Measurements from ENCODE around the gene HOXC10.

Gene HOXC10

GRCh38 chr12:53991077-53991460 is 6.1 kb downstream of the HOXC10 start:
- no peak for DNase-seq (ENCODE audit: low read depth, low spot score)

DNA sequence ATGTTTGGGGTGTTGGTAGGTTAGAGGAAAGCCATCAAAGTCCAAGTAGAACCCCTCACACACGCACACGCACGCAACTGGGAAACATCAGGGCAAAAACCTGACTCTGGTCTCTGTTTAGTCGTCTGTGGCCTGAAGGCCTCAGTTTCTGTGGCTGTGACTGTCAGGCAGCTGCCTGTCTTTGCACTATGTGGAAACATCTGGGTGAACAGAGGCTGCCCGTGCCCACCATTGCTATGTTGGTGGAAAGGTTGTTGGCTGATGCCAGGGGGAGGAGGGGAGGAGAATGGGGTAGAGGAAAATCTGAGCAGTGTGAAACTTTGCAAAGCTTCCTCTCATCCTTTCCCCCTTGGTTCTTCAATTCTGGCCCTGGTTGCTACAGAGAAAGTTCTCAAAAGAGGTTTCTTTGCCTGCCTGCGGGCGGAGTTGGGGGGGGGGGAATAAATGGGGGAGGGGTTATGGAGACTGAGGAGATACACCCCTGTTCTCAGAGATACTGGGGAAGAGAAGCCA is 7.5 kb downstream of the HOXC10 start:
- no peak for DNase-seq (ENCODE audit: low read depth, low spot score)

GRCh38 chr12:53993162-53994008 is 8.4 kb downstream of the HOXC10 start:
- no peak for DNase-seq (ENCODE audit: low read depth, low spot score)

DNA sequence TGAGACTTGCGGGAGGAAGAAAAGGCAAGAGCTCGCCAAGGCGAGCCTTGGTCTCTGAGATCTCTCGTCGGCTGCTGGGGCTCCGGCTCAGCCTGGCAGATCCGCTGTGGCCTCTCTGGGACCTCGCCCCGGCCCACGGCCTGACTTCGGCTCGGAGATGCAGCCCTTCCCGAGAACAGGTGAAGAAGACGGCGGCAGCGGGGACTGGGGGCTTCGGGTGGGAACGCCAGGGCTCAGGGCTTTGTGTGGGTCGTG is 9.0 kb downstream of the HOXC10 start:
- DNase-seq (ENCODE audit: low read depth, low spot score) = no peak

DNA sequence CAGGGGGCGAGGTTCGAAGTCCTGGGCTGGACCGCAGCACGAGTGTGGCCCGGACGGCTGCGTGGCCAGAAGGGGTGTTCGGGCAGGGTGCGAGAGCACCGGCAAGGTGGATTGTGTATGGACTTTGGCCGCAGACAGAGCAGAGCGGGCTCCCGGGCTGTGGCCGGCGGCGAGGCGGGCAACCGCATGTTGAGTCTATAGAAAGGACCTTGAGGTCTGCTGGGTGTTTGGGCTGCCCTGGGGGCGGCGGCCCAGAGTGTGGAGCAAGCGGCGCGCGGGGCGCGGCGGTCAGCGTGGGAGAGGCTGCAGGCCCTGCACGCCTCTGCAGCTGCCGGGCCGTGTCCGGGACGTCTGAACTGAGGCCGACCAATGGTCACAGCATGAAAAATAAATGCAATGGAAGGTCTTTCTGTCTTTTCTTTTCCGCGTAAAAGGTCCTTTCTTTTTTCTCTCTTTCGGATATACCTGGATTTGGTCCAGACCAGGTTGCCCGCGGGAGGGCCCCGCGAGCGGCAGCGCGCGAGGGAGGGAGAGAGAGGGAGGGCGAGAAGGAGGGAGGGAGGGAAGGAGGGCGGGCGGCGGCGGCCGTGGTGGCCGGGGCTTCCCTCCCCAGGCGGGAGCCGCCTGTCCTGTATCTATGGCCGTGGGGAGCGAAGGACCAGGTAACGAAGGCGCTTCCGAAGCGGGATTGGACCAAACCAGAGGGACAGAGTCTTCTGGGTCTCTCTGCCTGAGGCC is 9.5 kb downstream of the HOXC10 start:
- no peak for DNase-seq (ENCODE audit: low read depth, low spot score)

GRCh38 chr12:53995002-53995377 is 10.0 kb downstream of the HOXC10 start:
- no peak for DNase-seq (ENCODE audit: low read depth, low spot score)

DNA sequence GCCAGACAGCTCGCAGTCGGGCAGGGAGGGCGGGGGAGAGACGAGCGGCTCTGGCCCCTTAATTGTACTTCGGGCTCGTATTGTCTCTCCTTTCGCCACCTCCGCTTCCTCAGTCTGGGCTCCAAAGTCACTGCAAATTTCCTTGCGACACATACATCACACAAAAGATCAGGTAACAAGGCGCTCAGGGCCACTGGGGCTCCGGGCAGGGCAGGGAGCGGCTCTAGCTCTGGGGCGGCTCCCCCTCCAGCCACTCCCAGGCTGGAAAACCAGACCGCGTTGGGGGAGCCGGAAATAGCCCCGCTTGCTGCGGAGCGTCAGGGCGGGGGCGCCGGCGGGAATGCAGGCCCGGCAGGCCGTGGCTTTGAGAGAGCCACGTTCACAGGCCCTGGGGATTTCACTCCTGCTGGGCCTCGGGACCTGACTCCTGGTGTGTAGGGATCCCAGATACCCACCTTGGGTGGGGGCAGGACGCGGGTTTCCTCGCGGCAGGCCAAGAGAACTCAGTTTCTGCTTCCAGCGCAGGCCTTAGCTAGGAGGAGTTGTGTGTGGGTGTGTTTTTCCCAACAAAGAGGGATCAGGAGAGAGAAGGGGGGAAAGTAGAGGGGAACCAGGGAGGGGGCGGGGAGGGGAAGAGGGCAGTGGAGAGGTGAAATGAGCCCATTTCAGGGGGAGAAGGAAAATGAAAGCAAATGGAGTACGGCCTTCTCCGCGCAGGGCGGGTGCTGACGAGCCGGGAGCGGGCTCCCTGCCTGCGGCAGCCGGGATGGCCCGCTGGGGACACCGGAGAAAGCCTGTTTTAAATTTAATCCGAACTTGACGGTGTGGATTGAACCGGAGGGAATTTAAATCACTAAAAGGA is 10.7 kb downstream of the HOXC10 start:
- no peak for DNase-seq (ENCODE audit: low read depth, low spot score)

DNA sequence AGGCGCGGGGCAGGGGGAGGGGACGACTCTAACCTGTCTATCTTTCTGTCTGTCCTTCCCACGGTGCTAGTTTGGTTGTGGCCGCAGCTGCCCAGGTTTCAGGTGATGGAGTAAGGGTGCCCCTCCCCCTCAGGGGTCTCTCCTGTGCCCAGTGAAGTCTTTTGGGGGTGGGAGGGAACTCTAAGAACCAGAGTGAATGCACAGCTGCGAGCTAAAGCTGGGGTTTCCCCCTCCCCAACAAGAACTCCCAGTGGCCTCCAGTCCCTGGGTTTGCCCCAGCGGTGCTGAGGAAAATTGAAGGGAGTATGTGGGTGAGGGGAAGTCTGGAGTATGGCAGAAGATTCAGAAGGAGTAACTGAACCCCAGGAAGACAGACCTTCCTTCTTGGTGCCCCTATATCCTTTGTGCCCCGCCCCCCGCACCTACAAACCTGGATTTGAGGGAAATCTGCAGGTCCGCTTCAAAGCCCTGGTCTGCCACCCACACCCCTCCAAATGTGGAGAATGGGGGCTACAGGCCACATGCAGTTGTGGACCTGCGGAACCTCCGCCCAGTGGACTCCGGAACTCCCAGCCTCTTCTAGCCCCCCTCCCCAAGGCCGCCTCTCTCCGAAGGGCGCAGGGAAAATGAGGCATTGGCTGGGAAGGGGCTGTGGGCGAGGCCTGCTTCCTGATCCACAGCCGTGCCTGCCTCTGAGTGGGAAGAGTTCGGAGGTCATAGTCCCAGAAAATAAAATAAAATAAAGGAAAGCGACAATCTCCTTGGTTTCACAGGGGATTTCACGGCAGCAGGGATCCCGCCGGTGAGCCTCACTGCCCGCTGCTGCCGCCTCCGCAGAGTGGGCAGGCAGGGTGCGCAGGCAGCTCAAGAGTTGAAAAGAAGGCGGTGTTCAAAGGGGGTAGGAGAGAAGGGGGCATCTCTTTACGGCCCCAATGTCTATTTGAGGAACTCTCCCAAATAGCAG is 11.6 kb downstream of the HOXC10 start:
- DNase-seq (ENCODE audit: low read depth, low spot score) = no peak

- no peak for DNase-seq (ENCODE audit: low read depth, low spot score)
Measured at GRCh38 chr12:53997204-53998109, 12.5 kb downstream of the HOXC10 start.

- DNase-seq (ENCODE audit: low read depth, low spot score) = no peak
Measured at GRCh38 chr12:53998110-53998899, 13.4 kb downstream of the HOXC10 start.

GRCh38 chr12:53998900-53999236 is 13.9 kb downstream of the HOXC10 start:
- no peak for DNase-seq (ENCODE audit: low read depth, low spot score)

DNA sequence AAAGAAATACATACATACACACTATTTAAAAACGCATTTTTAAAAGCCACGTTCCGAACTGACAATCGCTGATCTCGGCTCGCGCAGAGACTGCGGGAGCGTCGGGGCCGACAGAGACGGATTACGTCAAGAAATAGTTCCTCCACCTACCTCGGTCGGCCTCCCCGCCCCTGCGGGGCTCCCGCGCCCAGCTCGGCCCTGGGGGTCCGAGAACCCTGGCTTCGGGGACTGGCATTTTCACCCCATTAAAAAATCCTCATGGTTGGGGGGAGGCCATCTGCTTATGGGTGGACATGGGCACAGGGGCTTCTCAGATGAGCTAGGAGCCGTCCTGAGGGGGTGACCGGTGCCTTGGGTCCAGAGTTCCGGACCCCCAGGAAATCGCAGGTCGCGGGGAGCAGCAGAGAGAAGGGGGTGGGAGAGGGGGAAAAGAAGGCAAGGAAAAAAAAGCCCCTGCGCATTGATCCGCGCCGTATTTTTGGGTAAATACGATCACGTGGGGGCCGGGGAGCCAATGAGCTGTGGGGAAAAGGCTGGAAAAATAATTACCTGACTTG is 14.7 kb downstream of the HOXC10 start:
- no peak for DNase-seq (ENCODE audit: low read depth, low spot score)

DNA sequence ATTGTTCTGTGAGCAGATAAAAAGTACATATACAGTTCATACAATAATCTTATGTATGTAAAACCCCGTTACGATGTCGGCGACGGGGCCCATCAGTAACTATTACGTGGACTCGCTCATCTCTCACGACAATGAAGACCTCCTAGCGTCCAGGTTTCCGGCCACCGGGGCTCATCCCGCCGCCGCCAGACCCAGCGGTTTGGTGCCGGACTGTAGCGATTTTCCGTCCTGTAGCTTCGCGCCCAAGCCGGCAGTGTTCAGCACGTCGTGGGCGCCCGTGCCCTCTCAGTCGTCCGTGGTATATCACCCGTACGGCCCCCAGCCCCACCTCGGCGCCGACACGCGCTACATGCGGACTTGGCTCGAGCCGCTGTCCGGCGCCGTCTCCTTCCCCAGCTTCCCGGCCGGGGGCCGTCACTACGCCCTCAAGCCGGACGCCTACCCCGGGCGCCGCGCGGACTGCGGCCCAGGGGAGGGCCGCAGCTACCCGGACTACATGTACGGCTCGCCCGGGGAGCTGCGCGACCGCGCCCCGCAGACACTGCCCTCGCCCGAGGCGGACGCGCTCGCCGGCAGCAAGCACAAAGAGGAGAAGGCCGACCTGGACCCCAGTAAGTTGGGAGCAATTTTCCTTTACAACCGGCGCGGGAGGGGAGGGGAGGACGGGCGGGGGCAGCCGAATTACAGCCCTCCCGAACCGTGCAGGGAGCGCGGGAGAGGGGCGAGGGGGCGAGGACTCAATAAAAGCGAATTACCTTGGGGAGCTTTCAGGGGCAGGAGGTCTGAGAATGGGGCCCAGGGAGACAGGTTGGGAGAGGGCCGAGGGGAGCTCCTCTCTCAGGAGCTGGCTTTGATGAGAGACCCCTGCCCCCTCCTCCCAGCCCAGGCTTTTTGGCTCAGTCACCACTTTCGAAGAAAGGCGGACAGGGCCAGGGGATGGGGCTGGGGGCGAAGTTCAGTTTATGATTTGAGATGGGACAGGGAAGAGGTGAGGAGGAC is 15.5 kb downstream of the HOXC10 start, which contains the start of gene HOXC9:
Gene HOXC9, plus strand, starts transcription at position 46 of the 999 bp plus-strand sequence. Its CDS starts 28 bp downstream, at position 74.
- DNase-seq (ENCODE audit: low read depth, low spot score) = no peak

- no peak for DNase-seq (ENCODE audit: low read depth, low spot score)
Measured at GRCh38 chr12:54001283-54002187, 16.6 kb downstream of the HOXC10 start.

GRCh38 chr12:54002278-54002914 is 17.4 kb downstream of the HOXC10 start:
- no peak for DNase-seq (ENCODE audit: low read depth, low spot score)

DNA sequence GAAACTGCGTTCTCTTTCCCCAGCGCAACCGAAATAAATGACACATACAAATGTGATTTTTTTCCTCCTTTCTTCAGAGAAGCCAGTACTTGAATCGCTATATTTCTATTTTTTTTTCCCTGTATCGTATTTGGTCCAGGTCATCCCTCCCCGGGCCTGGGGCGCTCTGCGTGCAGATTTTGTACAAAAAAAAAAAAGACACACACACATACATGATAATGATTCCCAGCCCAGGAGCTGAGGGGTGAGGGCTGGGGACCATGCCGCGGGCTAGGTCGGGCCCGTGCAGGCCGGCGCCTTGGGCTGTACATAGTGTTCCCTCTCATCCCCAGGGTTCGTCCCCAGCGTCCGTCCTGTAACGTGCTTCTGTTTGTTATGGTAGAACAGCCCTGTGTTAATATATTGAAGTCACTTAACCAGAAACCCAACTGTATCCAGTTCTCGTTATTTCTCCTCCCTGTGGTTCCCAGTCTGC is 18.0 kb downstream of the HOXC10 start:
- no peak for DNase-seq (ENCODE audit: low read depth, low spot score)

Measured in brain pericyte (primary cell).